B cell (primary cell): ENCODE data around the gene DNAJB12. TPM values are rescaled to one million over a fixed set of nuclear protein-coding genes. Genes with fewer than 3 reads are reported as not detected.

ENCODE experiments used
- ATAC-seq: fragments of 200-7000 bp; cut with Tn5 transposase; one replicate; pipeline ENCODE4 v1.10.0; 2021; ENCODE audit warnings: low read depth, mild to moderate bottlenecking, moderate number of reproducible peaks, moderate library complexity
- CTCF ChIA-PET: fragments of 350-600 bp; sonication (Branson Sonifier 250); formaldehyde crosslinking; loops from one replicate; lab custom pipeline; 2021; ENCODE audit warnings: antibody characterized with exemption, inconsistent platforms; lab: Charles Lee
- POLR2A ChIA-PET: fragments of 350-600 bp; sonication (Branson Sonifier 250); formaldehyde crosslinking; loops from one replicate; lab custom pipeline; 2021; ENCODE audit warnings: antibody characterized with exemption; lab: Charles Lee
- DNase-seq: peaks from one replicate; pipeline ENCODE4 v3.0.0; 2013
- H2AFZ ChIP-seq: 2 replicates; pipeline ENCODE4 v1.6.1; 2012; ENCODE audit warnings: mild to moderate bottlenecking, low read depth, low read length; ENCODE audit not compliant: insufficient read depth, poor library complexity, severe bottlenecking
- H3K27ac ChIP-seq, 2 donors: 1 replicate in 1 of 2; 2 replicates in 1 of 2; pipeline ENCODE4 v1.5.1; 2012 to 2013; ENCODE audit warnings: low read length in 2 of 2, mild to moderate bottlenecking in 2 of 2, moderate library complexity in 1 of 2
- H3K27me3 ChIP-seq, 4 experiments: fragments of 200-600 bp in 1 of 4; sonication (generic) in 1 of 4; replicated peaks in 1 of 4; 1 replicate in 2 of 4; 2 replicates in 2 of 4; pipeline versions ENCODE4 v1.6.1 to v1.7.0; 2013 to 2016; ENCODE audit warnings: low read length in 3 of 4, mild to moderate bottlenecking in 2 of 4, mixed read lengths in 1 of 4, moderate library complexity in 1 of 4; ENCODE audit not compliant: insufficient read depth in 4 of 4, control insufficient read depth in 3 of 4; ENCODE audit errors: control extremely low read depth in 1 of 4
- H3K36me3 ChIP-seq, 2 experiments: replicated peaks in 1 of 2; 1 replicate in 1 of 2; 2 replicates in 1 of 2; pipeline versions ENCODE4 v1.6.1 to v1.7.1; 2013; ENCODE audit warnings: low read length in 1 of 2; ENCODE audit not compliant: insufficient read depth in 2 of 2, control insufficient read depth in 1 of 2; ENCODE audit errors: control extremely low read depth in 1 of 2, extremely low read depth in 1 of 2
- H3K4me1 ChIP-seq, 2 donors: fragments of 200-600 bp in 1 of 2; sonication (generic) in 1 of 2; 1 replicate in 1 of 2; 2 replicates in 1 of 2; pipeline versions ENCODE4 v1.5.1 to v1.6.1; 2013 to 2017; ENCODE audit warnings: low read length in 2 of 2; ENCODE audit not compliant: control insufficient read depth in 2 of 2, insufficient read depth in 2 of 2
- H3K4me2 ChIP-seq: replicated peaks from 2 replicates; pipeline ENCODE3; 2012; ENCODE audit warnings: mild to moderate bottlenecking, low read depth, low read length; ENCODE audit not compliant: poor library complexity, severe bottlenecking
- H3K4me3 ChIP-seq, 5 experiments: fragments of 200-600 bp in 1 of 5; sonication (generic) in 1 of 5; 1 replicate in 3 of 5; 2 replicates in 2 of 5; pipeline versions ENCODE4 v1.5.1 to v1.7.0; 2011 to 2016; ENCODE audit warnings: low read length in 4 of 5, mild to moderate bottlenecking in 4 of 5, low read depth in 2 of 5, control low read depth in 1 of 5, moderate library complexity in 1 of 5; ENCODE audit not compliant: insufficient read depth in 1 of 5; ENCODE audit errors: control extremely low read depth in 1 of 5, extremely low read depth in 1 of 5
- H3K79me2 ChIP-seq: fragments of 200-600 bp; sonication (generic); one replicate; pipeline ENCODE4 v1.6.0; 2016; ENCODE audit warnings: low read length; ENCODE audit not compliant: control insufficient read depth, insufficient read depth
- H3K9ac ChIP-seq: fragments of 200-600 bp; sonication (generic); 2 replicates; pipeline ENCODE4 v1.6.1; 2017; ENCODE audit warnings: mild to moderate bottlenecking, low read length, moderate library complexity
- H3K9me3 ChIP-seq, 3 donors: one replicate each; pipeline versions ENCODE4 v1.6.1 to v1.7.1; 2013; ENCODE audit warnings: low read length in 2 of 3; ENCODE audit not compliant: control insufficient read depth in 2 of 3, insufficient read depth in 1 of 3; ENCODE audit errors: control extremely low read depth in 1 of 3
- H4K20me1 ChIP-seq: 2 replicates; pipeline ENCODE4 v1.6.0; 2012; ENCODE audit warnings: mild to moderate bottlenecking, low read length; ENCODE audit not compliant: insufficient read depth, control insufficient read depth, poor library complexity, severe bottlenecking
- H3K27ac Mint-ChIP-seq: one replicate; pipeline ENCODE4 v1.8.0; 2021; ENCODE audit warnings: mixed read lengths
- H3K27me3 Mint-ChIP-seq: one replicate; pipeline ENCODE4 v1.8.0; 2021; ENCODE audit warnings: mixed read lengths
- H3K4me1 Mint-ChIP-seq: one replicate; pipeline ENCODE4 v1.8.0; 2021; ENCODE audit warnings: mixed read lengths
- H3K4me3 Mint-ChIP-seq: one replicate; pipeline ENCODE4 v1.8.0; 2021; ENCODE audit warnings: mixed read lengths
- H3K9me3 Mint-ChIP-seq: one replicate; pipeline ENCODE4 v1.8.0; 2022; ENCODE audit warnings: mixed read lengths; ENCODE audit not compliant: insufficient read depth
- CTCF ChIP-seq: fragments of 200-600 bp; IDR thresholded peaks from one replicate; pipeline ENCODE4 v1.8.0; 2022; ENCODE audit warnings: antibody characterized with exemption, mild to moderate bottlenecking
- EZH2 ChIP-seq: IDR thresholded peaks from 2 replicates; pipeline ENCODE4 v1.6.1; 2012; ENCODE audit warnings: borderline replicate concordance, low read depth, mild to moderate bottlenecking, moderate library complexity, low read length; ENCODE audit not compliant: insufficient read depth, poor library complexity, severe bottlenecking
- WGBS: methylation state at CpG from one replicate; pipeline ENCODE4 v1.1.5; 2013; ENCODE audit warnings: missing lambda C conversion rate; ENCODE audit not compliant: insufficient coverage; 5-methylcytosine and 5-hydroxymethylcytosine counted together
- intact Hi-C: fragments of 100-400 bp; cut with micrococcal nuclease; formaldehyde crosslinking; loops from one replicate; pipeline ENCODE4 v1.10.0; 2022
- polyA plus RNA-seq: library from polyadenylated mRNA; depleted of rRNA; stranded (reverse); fragments of >200 nt; gene quantifications from 2 replicates; pipeline ENCODE4 v1.2.3, GENCODE V29; 2012
- total RNA-seq, 2 donors: library from RNA; stranded (reverse); fragments of 120-200 nt in 1 of 2; gene quantifications; 1 replicate in 1 of 2; 2 replicates in 1 of 2; pipeline versions ENCODE4 v1.2.3 to v1.2.4, GENCODE V29; 2013 to 2022

Gene DNAJB12
- total and polyA plus RNA-seq, 2 donors (not counting 1 experiment from before 2014, with no cell fraction given) = 16.1 to 42.3 TPM

GRCh38 chr10:72331575-72332422 lies 22.9 kb downstream of the DNAJB12 start:
- Histone ChIP-seq H3K9ac (peak overlapping the region; percentile 28), H3K79me2 (no peaks in the 10 kb centered on the region), H3K27me3 (no peaks in the 10 kb centered on the region), H3K4me2 (peak overlapping the region; percentile 75), H3K9me3 (no peaks in the 10 kb centered on the region), H3K4me1 (peaks cover 84 to 100% of the 10 kb centered on the region in 2 donors), H2AFZ (peak overlapping the region; percentile 46), H4K20me1 (no peaks in the 10 kb centered on the region), H3K4me3 (peak overlapping the region in 4 of 5 experiments; percentile 31 to 38 (median 35)), H3K36me3 (peaks cover 0 to 3% of the 10 kb centered on the region in 2 experiments), H3K27ac (peak overlapping the region; percentile 83 to 86)
- H3K4me3 Mint-ChIP-seq = peak overlapping the region; percentile 76
- intact Hi-C loops = loop anchor here (1.0 kb wide), 2 partner anchors 11 to 83 kb away; no protein-coding TSS in a partner anchor
- ChIA-PET CTCF (interaction anchor here (0.5 to 9.7 kb wide), 17 partner anchors 8 to 283 kb away, joined by 3 to 132 read pairs (median 4); partner anchors contain the start of gene DDIT4), POLR2A (interaction anchor here (0.6 to 5.4 kb wide), 15 partner anchors 8 to 495 kb away, joined by 3 to 68 read pairs (median 5); partner anchors contain the start of genes DDIT4 and SPOCK2)
- DNase-seq = peak; percentile 93
- 2% methylated on average over 26 of the region's 27 CpGs for WGBS
- no peaks in the 10 kb centered on the region for H3K27me3 Mint-ChIP-seq
- no peaks in the 10 kb centered on the region for H3K9me3 Mint-ChIP-seq
- peaks cover 90% of the 10 kb centered on the region for H3K4me1 Mint-ChIP-seq
- ATAC-seq = peak; percentile 79
- TF ChIP-seq CTCF (peak; percentile 55), EZH2 (no peak)
- peak overlapping the region; percentile 96 for H3K27ac Mint-ChIP-seq

GRCh38 chr10:72330069-72330426 lies 24.7 kb downstream of the DNAJB12 start:
- H3K27me3 ChIP-seq = no peaks in the 10 kb centered on the region
- no peaks in the 10 kb centered on the region for H3K79me2 ChIP-seq
- Mint-ChIP-seq H3K9me3 (no peaks in the 10 kb centered on the region), H3K27ac (peak overlapping the region; percentile 39), H3K4me3 (peak overlapping the region; percentile 59), H3K27me3 (no peaks in the 10 kb centered on the region), H3K4me1 (peaks cover 82% of the 10 kb centered on the region)
- WGBS = 88% methylated on average over 1 of the region's 2 CpGs
- no peak for ATAC-seq
- no peaks in the 10 kb centered on the region for H3K9me3 ChIP-seq
- H3K4me3 ChIP-seq = no peak overlapping the region
- H3K27ac ChIP-seq = no peak overlapping the region
- H3K4me2 ChIP-seq = peak overlapping the region; percentile 56
- H3K4me1 ChIP-seq = peaks cover 67 to 84% of the 10 kb centered on the region in 2 donors
- intact Hi-C loops = no loop called here
- no peaks in the 10 kb centered on the region for H4K20me1 ChIP-seq
- ChIA-PET CTCF (interaction anchor here (1.1 to 2.0 kb wide), 7 partner anchors 9 to 434 kb away, joined by 3 to 12 read pairs (median 5); no protein-coding TSS in a partner anchor), POLR2A (interaction anchor here (0.7 to 4.3 kb wide), 4 partner anchors 10 to 57 kb away, joined by 3 to 50 read pairs (median 6); no protein-coding TSS in a partner anchor)
- no peaks in the 10 kb centered on the region for H3K36me3 ChIP-seq
- no peak for DNase-seq
- H2AFZ ChIP-seq = no peak overlapping the region
- no peak overlapping the region for H3K9ac ChIP-seq
- TF ChIP-seq EZH2 = no peak
- TF ChIP-seq CTCF = no peak
